ENCODE data around the gene PDE4D. TPM values are rescaled to one million over a fixed set of nuclear protein-coding genes. Genes with fewer than 3 reads are reported as not detected.

PDE4D gene
- polyA plus RNA-seq, 1 donor (not counting 4 experiments of a cell fraction or from before 2014, with no cell fraction given), result 3.6 TPM

DNA sequence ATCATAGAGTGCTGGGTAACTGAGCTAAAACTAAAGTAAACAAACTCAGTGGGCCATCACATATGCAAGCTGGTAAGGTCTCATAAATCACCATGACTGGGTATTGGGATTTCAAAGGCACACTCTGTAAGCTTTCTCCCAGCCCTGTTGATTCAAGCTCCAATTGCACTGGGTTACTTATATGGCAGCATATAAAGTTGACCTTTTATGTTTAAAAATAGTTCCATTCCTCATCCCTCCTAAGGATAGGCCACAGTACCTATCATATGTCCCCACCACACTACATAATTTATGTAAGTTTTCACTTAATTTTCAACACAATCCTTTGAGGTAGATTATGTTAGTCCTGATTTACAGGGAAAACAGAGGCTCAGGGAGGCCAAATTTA, 872.2 kb downstream of the PDE4D start:
- H3K9me3 ChIP-seq (ENCODE audit: control insufficient read depth, low read depth, low read length), result no peaks in the 10 kb centered on the region
- H3K9ac ChIP-seq (ENCODE audit: control insufficient read depth, extremely low read depth, insufficient read depth, low read length), result no peak overlapping the region
- H3K36me3 ChIP-seq (ENCODE audit: control insufficient read depth in 2 of 2, extremely low read depth in 1 of 2, insufficient read depth in 2 of 2, low read length in 2 of 2), result no peaks in the 10 kb centered on the region
- H3K4me1 ChIP-seq (ENCODE audit: control insufficient read depth, extremely low read depth, insufficient read depth, low read length), result peaks cover 4% of the 10 kb centered on the region
- H4K20me1 ChIP-seq (ENCODE audit: control insufficient read depth, extremely low read depth, insufficient read depth, low read length), result no peaks in the 10 kb centered on the region
- FAIRE-seq, result no peak
- dilution Hi-C loops (cut with MboI; ENCODE audit: extremely low pct_ligation_motif_present, low sequenced_read_pairs), result no loop called here
- H3K4me2 ChIP-seq (ENCODE audit: control insufficient read depth, extremely low read depth, insufficient read depth, low read depth, low read length), result no peak overlapping the region
- H3K79me2 ChIP-seq (ENCODE audit: control insufficient read depth, insufficient read depth, low read length), result no peaks in the 10 kb centered on the region
- no peak overlapping the region for H2AFZ ChIP-seq (ENCODE audit: control insufficient read depth, low read length)
- no peaks in the 10 kb centered on the region for H3K27me3 ChIP-seq (ENCODE audit: control insufficient read depth, extremely low read depth, insufficient read depth, low read length)
- H3K27ac ChIP-seq (ENCODE audit: control insufficient read depth, insufficient read depth, low read length), result no peak overlapping the region
- H3K4me3 ChIP-seq (ENCODE audit: control insufficient read depth in 2 of 3, extremely low read depth in 1 of 3, insufficient read depth in 2 of 3, low read depth in 1 of 3, low read length in 3 of 3), result no peak overlapping the region
- TF ChIP-seq, protein P1, sequence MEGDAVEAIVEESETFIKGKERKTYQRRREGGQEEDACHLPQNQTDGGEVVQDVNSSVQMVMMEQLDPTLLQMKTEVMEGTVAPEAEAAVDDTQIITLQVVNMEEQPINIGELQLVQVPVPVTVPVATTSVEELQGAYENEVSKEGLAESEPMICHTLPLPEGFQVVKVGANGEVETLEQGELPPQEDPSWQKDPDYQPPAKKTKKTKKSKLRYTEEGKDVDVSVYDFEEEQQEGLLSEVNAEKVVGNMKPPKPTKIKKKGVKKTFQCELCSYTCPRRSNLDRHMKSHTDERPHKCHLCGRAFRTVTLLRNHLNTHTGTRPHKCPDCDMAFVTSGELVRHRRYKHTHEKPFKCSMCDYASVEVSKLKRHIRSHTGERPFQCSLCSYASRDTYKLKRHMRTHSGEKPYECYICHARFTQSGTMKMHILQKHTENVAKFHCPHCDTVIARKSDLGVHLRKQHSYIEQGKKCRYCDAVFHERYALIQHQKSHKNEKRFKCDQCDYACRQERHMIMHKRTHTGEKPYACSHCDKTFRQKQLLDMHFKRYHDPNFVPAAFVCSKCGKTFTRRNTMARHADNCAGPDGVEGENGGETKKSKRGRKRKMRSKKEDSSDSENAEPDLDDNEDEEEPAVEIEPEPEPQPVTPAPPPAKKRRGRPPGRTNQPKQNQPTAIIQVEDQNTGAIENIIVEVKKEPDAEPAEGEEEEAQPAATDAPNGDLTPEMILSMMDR (optimal IDR thresholded peaks at IDR 0.05 in 1 of 3, IDR thresholded peaks at IDR 0.05 in 1 of 3, conservative IDR thresholded peaks at IDR 0.05 in 1 of 3; ENCODE audit: extremely low read depth in 1 of 3, insufficient read depth in 2 of 3, low read length in 3 of 3), result no peak
- no peak for TF ChIP-seq EZH2 (IDR thresholded peaks at IDR 0.05; ENCODE audit: low read length)
- H3K9me1 ChIP-seq (ENCODE audit: control insufficient read depth, extremely low read depth, insufficient read depth, low read length), result no peaks in the 10 kb centered on the region
- DNase-seq (ENCODE audit: low read depth, low spot score), result no peak

DNA sequence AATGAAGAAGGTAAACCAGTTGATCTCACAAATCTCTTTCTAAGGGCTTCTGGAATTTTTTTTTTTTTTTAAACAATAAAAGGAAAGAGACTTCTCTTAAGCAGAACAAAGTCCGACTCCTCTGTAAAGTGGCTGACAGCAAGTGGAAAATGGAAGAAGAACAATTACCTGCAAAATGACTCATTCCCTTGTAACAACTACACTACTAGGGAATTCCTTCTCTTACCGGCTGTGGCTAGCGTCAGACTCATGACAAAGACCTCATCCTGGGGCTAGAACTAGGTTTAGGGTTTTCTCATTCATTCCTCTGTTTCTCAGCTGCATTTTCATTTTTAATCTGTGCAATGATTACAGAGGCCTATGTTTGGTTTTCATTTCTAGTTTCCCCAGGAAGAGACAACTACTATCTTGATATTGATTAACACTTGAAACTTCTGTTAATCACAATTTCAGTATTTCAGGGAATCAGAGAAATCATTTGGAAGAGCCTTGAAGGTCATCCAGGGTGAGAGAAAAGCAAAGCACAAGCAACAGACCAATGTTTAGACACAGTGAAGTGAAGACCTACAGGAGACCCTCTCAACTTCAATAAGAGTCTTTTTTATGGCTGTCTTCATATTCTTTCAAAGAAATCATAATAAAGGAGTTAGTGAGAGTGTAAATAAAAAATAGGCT, 872.8 kb downstream of the PDE4D start:
- no peak overlapping the region for H3K9ac ChIP-seq (ENCODE audit: control insufficient read depth, extremely low read depth, insufficient read depth, low read length)
- H2AFZ ChIP-seq (ENCODE audit: control insufficient read depth, low read length), result no peak overlapping the region
- peak; percentile 58 for FAIRE-seq
- no peak overlapping the region for H3K4me3 ChIP-seq (ENCODE audit: control insufficient read depth in 2 of 3, extremely low read depth in 1 of 3, insufficient read depth in 2 of 3, low read depth in 1 of 3, low read length in 3 of 3)
- no peaks in the 10 kb centered on the region for H3K9me3 ChIP-seq (ENCODE audit: control insufficient read depth, low read depth, low read length)
- no peaks in the 10 kb centered on the region for H3K79me2 ChIP-seq (ENCODE audit: control insufficient read depth, insufficient read depth, low read length)
- no peak overlapping the region for H3K27ac ChIP-seq (ENCODE audit: control insufficient read depth, insufficient read depth, low read length)
- peaks cover 4% of the 10 kb centered on the region for H3K4me1 ChIP-seq (ENCODE audit: control insufficient read depth, extremely low read depth, insufficient read depth, low read length)
- H3K36me3 ChIP-seq (ENCODE audit: control insufficient read depth in 2 of 2, extremely low read depth in 1 of 2, insufficient read depth in 2 of 2, low read length in 2 of 2), result no peaks in the 10 kb centered on the region
- no peaks in the 10 kb centered on the region for H3K9me1 ChIP-seq (ENCODE audit: control insufficient read depth, extremely low read depth, insufficient read depth, low read length)
- TF ChIP-seq, protein P1 (optimal IDR thresholded peaks at IDR 0.05 in 1 of 3, IDR thresholded peaks at IDR 0.05 in 1 of 3, conservative IDR thresholded peaks at IDR 0.05 in 1 of 3; ENCODE audit: extremely low read depth in 1 of 3, insufficient read depth in 2 of 3, low read length in 3 of 3), result no peak
- TF ChIP-seq EZH2 (IDR thresholded peaks at IDR 0.05; ENCODE audit: low read length), result no peak
- no peaks in the 10 kb centered on the region for H3K27me3 ChIP-seq (ENCODE audit: control insufficient read depth, extremely low read depth, insufficient read depth, low read length)
- dilution Hi-C loops (cut with MboI; ENCODE audit: extremely low pct_ligation_motif_present, low sequenced_read_pairs), result no loop called here
- no peak for DNase-seq (ENCODE audit: low read depth, low spot score)
- no peak overlapping the region for H3K4me2 ChIP-seq (ENCODE audit: control insufficient read depth, extremely low read depth, insufficient read depth, low read depth, low read length)
- no peaks in the 10 kb centered on the region for H4K20me1 ChIP-seq (ENCODE audit: control insufficient read depth, extremely low read depth, insufficient read depth, low read length)
